ENCODE results near the gene ADAP1.

ADAP1 gene

GRCh38 chr7:988426-988911 is 34.0 kb upstream of the ADAP1 start:
- no peak for DNase-seq

GRCh38 chr7:987909-988308 is 33.4 kb upstream of the ADAP1 start:
- no peak for DNase-seq

- DNase-seq: no peak
Measured at GRCh38 chr7:986766-987751, 32.6 kb upstream of the ADAP1 start.

- no peak for DNase-seq
Measured at GRCh38 chr7:985915-986741, 31.6 kb upstream of the ADAP1 start.

GRCh38 chr7:985127-985416 is 30.6 kb upstream of the ADAP1 start:
- DNase-seq: no peak

- no peak for DNase-seq
Measured at GRCh38 chr7:984361-985126, 30.1 kb upstream of the ADAP1 start.

GRCh38 chr7:983616-984071 is 29.2 kb upstream of the ADAP1 start:
- no peak for DNase-seq

- no peak for DNase-seq
Measured at GRCh38 chr7:983004-983615, 28.6 kb upstream of the ADAP1 start, which contains the start of gene CYP2W1. Gene CYP2W1 (plus strand): TSS chr7:983181. CDS start chr7:983212, 31 bp downstream.

- no peak for DNase-seq
Measured at GRCh38 chr7:982511-983003, 28.1 kb upstream of the ADAP1 start.

- peak; percentile 80 for DNase-seq
Measured at GRCh38 chr7:981793-982510, 27.5 kb upstream of the ADAP1 start.

- DNase-seq: peak; percentile 22
Measured at GRCh38 chr7:979886-980571, 25.5 kb upstream of the ADAP1 start.

- no peak for DNase-seq
Measured at GRCh38 chr7:979151-979550, 24.7 kb upstream of the ADAP1 start.

- no peak for DNase-seq
Measured at GRCh38 chr7:978416-979091, 24.1 kb upstream of the ADAP1 start.

- DNase-seq: no peak
Measured at GRCh38 chr7:978049-978346, 23.5 kb upstream of the ADAP1 start.

- no peak for DNase-seq
Measured at GRCh38 chr7:977326-978048, 23.0 kb upstream of the ADAP1 start.

- no peak for DNase-seq
Measured at GRCh38 chr7:976901-977325, 22.4 kb upstream of the ADAP1 start.

GRCh38 chr7:975702-976473 is 21.4 kb upstream of the ADAP1 start:
- DNase-seq: no peak

- DNase-seq: no peak
Measured at GRCh38 chr7:974820-975681, 20.6 kb upstream of the ADAP1 start, which contains the start of gene COX19. Gene COX19 (minus strand): TSS chr7:975549. CDS start chr7:975509, 40 bp downstream.

All from NCI-H524 treated with DMSO at 0.1 percent for 48 hours (cell line).